HG03342 (cell line): ENCODE measurements around the gene LTC4S.
"Not testable (repeated sequence)": the region's sequence is repeated elsewhere in the genome, so short reads cannot be mapped to it uniquely, and the experiment has no call there.

Source experiments
- ATAC-seq: cut with Tn5 transposase; IDR thresholded peaks from one replicate; pipeline ENCODE4 v1.9.1; 2021; ENCODE audit warnings: mild to moderate bottlenecking, moderate library complexity; ENCODE audit not compliant: unreplicated experiment

Gene LTC4S

DNA sequence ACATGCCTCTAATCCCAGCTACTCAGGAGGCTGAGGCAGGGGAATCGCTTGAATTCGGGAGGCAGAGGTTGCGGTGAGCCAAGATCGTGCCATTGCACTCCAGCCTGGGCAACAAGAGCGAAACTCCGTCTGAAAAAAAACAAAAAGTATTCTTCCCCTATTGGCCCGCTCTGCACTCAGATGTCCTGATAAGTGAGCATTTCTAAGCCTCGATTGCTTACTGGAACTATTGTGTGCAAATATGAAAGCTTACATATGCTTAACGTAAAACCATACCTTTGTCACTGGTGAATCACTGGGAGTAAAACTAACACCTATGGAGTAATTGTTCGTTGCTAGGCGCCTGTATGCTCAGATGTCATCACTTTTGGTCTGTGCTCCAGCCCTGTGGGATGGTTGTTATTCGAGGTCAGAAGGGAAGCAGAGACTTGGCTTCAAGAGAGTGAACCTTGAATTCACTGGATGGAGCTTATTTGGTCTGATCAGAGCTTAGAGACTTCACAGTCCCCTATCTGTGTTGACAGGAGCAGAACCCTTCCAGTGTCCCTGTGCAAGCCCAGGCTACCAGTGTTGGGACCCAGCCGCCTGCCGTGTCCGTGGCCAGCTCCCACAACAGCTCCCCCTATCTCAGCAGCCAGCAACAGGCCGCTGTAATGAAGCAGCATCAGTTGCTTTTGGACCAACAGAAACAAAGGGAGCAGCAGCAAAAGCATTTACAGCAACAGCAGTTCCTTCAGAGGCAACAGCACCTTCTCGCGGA lies 25.3 kb upstream of the LTC4S start:
- no peak for ATAC-seq

DNA sequence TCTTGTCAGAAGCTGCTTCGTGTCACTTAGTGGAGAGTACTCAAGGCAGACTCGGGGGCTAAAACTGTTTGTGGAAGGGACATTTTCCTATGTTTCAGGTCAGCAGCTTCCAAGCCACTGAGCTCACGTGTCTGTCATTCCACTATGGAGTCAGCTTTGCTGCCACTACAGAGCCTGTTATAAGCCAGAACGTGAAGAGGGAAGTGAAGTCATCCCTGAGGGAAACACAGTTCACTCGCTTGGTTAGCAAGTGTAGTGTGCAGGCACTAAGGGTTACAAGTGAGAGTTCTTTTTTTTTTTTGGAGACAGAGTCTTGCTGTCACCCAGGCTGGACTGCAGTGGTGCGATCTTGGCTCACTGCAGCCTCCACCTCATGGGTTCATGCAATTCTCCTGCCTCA lies 24.5 kb upstream of the LTC4S start:
- ATAC-seq, result no peak

DNA sequence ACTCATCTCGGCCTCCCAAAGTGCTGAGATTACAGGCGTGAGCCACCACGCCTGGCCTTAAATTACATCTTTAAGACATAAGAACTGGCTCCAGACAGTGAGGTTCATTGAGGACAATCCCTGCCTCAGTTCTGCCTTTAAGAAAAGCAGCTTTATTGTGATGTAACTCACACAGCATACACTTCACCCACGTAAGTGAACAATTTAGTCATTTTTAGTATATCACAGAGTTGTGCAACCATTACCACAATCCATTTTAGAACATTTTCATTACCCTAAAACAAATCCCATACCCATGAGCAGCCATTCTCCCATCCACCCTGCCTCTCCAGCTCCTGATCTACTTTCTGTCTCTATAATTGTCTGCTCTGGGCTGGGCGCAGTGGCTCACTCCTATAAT lies 24.0 kb upstream of the LTC4S start:
- no peak for ATAC-seq

DNA sequence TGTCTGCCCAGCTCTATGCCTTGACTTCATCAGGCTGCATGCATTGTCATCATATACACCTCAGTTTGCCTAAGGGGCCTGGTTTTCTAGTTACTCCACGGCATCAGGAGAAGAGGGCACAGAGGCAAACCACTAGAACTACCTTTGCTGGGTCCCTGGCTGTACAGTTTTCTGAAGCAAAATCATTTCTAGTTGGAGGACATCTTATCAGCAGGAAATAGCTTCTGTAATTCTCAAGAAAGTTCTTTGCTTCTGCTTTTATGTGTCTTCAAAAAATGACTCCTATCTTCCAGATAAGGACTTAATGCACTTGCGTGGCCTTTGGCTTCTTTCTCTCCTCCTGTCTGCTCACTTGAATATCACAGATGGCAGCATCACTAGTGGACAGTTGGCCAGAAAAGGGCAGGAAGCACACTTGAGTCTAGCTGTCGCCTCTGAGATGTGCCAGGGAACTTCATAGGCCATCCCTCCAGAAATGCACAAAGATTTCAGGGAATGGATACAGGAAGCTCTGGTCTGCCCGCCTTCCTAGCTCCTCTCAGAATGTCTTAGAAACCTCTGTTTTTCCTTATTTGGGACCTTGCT lies 22.4 kb upstream of the LTC4S start:
- no peak for ATAC-seq

DNA sequence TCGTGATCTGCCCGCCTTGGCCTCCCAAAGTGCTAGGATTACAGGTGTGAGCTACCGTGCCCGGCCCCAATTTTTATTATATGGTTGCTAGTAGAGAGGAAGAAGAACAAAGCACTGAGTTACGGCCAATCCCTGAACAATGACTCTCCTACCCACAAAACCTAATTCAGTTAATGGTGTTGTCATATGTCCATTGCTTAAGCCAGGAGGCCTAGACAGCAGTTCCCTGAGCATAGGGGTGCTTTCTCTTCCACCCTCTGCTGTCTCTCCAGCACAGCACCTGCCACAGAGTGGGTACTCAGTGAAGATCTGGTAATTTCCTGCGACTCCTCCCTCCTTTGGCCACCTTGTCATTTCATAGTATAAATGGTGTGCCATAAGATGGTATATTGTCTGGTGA lies 21.4 kb upstream of the LTC4S start:
- ATAC-seq, result no peak

DNA sequence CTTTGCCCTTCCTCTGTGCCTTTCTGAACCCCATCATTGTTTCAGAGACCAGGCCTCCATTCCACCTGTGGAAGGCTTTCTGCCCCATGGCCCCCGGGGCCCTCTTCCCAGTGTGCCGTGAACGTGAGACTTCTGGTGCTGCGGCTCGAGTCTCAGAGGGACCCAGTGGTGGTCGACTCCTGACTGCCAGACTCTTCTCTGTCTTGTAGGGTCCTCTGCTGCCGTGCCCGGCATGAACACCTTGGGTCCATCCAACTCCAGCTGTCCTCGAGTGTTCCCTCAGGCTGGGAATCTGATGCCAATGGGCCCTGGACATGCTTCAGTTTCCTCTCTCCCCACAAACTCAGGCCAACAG lies 20.1 kb upstream of the LTC4S start:
- ATAC-seq, result no peak

DNA sequence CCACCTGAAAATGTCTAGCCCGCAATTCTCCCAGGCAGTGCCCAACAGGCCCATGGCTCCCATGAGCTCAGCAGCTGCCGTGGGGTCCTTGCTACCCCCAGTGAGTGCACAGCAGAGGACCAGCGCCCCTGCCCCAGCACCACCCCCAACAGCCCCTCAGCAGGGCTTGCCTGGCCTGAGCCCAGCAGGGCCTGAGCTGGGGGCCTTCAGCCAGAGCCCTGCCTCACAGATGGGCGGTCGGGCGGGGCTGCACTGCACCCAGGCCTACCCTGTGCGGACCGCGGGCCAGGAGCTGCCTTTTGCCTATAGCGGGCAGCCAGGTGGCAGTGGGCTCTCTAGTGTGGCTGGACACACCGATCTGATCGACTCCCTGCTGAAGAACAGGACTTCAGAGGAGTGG lies 19.3 kb upstream of the LTC4S start:
- ATAC-seq, result no peak

DNA sequence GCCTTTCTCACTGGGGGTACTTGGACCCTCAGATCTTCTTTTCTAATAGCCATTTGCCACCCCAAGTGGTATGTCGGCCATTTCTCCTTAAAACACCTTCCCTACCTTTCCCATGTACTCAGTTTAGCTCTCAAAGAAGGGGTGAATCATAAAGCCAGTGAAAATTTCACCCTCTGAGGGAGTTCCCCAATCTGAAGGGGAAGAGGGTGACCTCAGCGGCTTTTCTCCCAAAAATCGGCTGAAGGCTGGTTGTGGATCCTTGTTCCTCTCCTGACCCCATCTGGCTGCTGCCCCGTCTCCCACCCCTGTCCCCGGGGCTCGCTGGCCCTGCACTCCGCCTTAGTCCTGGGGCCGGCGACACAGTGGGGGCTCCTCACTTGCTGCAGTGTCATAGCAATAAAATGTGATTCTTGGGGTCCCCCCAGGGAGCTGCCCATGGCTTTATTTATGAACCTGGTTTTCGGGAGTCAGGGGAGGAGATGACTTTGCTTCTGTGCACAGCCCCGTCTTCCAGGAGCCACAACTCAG lies 17.3 kb upstream of the LTC4S start:
- no peak for ATAC-seq

DNA sequence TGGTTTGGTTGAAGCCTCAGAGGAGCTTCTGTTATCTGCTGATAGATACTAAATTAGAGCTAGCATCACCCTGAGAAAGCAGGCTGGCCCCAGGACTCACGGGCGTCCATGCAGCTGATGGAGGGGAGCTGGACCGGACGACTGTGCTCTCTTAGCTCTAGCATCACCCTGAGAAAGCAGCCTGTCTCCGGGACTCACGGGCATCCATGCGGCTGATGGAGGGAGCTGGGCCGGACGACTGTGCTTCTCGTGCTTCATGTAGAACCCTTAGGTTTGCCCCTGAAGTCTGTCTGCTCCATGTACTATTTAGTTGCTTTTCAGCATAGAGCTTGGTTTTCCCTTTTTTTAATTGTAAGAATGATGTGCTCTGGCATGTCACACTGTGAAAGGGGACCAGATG lies 16.3 kb upstream of the LTC4S start:
- no peak for ATAC-seq

DNA sequence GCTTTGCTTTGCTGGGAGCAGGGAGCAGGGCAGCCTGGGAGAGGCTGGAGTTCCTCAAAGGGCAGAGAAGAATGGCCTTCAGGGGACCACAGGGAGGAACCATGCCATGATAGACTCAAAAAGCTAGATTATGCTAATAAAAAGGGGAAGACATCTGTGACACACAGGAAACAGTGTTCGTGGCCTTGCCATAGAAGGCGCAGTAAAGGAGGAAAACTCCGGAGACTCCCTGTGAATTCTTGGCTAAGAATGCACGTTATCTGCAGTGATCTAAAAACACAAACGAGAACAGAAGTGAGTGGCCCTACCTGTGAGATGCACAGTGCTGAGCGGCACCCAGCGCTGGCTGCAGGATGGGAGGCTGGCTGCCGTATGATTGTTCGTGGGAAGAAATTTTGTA lies 15.9 kb upstream of the LTC4S start:
- ATAC-seq, result no peak

DNA sequence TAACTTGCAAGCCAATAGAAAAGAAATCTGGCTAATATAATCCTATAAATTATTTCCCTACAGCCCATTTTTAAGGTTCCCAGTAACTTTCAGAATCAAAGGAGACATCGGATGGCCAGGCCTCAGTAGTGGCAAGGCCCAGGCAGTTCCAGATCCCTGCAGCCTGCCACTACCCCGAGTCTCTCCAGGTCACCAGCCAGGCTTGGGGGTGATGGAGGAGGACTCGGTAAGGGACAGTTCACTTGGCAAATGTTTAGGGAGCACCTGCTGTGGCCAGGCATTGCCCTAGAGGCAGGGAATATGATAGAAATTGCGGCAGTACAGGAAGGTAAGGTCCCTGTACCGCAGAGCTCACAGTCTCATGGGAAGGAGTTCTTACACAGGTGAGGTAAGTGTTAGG lies 15.2 kb upstream of the LTC4S start:
- no peak for ATAC-seq

DNA sequence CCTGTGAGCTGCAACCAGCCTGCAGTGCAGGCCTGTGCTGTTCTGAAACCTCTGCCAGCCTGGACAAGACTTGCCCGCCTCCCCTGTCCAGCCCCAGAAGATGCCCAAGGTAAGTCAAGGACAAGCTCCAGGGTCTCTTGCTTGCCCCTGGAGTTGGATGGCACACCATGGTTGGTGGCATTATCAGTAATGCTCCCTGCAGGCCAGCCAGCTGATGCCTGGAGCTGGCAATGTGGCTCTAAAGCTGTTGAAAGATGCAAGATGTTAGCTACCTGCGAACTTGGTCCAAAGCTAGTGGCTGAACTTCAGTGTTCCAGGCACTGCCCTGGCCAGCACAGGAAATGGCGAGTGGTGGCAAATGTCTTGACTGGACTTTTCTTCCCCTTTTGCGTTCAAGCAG lies 14.0 kb upstream of the LTC4S start:
- ATAC-seq, result no peak

DNA sequence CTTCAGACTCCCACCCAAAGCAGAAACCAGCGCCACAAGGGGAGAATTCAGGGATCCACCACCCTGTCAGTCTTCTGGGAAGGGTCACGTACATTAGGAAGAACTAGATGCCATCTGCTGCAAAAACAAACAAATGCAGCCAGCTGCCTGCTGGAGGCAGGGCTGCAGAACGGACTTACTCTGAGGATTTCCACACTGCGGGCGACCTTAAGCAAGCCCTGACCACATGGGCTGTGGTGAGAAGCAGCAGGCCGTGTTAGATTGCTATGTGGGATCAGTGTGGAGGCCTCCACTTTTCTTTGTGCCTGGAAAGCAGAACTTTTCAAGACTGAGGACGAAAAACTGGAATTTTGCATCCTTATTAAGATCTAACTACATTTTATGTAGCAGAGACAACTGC lies 13.4 kb upstream of the LTC4S start:
- no peak for ATAC-seq

DNA sequence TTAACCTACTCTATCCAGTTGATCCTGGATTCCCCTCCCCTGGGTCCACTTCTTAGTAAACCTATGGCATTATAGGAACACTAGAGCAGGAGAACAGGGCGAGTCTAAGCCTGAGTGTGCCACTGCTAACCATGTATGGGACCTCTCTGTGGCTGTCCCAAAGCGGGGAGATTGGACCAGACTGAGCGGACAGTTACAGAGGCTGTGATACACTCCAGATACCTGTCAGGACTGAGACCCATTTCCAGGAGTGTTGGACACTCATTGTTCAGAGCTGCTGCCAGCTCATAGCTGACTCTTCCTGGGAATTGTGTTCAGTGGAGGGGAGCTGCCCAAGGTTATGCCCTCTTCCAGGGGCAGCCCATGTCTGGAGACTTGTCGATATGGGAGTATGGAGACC lies 11.9 kb upstream of the LTC4S start:
- ATAC-seq, result no peak

DNA sequence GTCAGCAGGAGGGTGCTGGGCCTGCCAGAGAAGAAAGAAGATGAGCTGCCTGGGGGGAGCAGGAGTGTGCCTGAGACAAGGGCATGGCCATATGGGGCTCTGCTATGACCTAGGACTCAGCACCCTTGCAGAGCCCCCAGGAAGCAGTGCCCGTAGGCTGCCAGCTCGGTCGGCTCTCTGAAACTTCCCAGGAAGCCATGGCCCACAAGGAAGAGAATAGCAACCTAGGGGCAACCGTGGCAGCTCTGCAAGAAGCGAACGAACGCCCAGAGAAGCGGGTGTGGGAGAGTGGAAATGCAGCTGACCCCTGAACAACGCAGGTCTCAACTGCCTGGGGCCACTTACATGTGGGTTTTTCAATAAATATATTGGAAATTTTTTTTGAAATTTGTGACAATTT lies 10.7 kb upstream of the LTC4S start:
- no peak for ATAC-seq

DNA sequence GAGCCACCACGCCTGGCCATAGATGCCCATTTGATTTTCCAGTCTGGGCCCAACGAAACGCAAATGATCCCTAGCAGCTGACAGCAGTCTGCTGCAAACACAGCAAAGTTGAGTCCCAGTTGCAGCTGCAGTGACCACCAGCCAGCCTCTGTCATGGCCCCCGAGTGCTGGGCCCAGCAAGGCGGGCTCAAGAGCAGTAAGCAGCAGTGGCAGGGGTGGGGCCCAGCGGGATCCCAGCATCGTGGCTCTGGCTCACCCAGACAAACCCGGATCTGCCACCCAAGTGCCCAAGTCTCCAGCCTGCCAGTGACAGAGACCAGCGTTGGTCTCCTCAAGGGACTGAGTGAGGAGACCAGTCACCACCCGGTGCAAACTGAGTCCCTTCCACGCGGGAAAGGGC lies 6.9 kb upstream of the LTC4S start:
- no peak for ATAC-seq

DNA sequence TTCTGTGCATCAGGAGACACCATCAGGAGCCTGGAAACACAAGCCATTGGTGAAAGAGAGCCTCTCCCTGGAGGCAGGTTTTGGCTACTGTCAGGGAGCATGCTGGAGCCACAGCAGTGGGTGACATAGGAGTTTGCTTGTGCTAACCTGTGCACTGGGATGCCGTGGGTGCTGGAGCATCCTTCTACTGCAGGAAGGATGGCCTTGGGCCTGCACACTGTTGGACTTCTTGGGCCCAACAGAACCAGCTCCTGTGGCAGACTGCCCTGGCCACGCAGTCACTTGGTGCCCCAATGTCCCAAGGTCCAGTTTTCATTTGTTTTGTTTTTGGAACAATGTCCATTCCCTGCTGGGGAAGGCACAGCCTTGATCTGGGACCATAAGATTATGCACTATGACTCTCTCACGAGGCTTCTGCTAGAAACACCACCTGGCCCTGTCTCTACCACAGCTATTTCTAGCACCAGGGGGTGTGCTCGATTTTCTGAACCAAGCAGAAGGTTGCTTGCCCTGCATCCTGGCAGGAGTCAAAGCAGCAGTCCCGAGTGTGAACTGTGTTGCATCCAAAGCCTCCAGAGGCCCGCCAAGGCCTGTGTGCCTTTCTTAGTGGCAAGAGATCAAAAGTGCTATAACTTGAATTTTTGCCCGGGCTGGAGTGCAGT lies 5.5 kb upstream of the LTC4S start:
- no peak for ATAC-seq

DNA sequence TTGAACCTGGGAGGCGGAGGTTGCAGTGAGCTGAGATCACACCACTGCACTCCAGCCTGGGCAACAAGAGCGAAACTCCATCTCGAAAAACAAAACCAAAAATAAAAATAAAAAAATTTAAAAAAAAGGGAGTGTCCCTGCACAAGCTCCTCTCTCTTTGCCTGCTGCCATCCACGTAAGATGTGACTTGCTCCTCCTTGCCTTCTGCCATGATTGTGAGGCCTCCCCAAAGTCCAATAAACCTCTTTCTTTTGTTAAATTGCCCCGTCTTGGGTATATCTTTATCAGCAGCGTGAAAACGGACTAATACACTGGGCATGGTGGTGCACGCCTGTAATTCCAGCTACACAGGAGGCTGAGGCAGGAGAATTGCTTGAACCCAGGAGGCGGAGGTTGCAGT lies 4.5 kb upstream of the LTC4S start:
- ATAC-seq, result not testable (repeated sequence)

DNA sequence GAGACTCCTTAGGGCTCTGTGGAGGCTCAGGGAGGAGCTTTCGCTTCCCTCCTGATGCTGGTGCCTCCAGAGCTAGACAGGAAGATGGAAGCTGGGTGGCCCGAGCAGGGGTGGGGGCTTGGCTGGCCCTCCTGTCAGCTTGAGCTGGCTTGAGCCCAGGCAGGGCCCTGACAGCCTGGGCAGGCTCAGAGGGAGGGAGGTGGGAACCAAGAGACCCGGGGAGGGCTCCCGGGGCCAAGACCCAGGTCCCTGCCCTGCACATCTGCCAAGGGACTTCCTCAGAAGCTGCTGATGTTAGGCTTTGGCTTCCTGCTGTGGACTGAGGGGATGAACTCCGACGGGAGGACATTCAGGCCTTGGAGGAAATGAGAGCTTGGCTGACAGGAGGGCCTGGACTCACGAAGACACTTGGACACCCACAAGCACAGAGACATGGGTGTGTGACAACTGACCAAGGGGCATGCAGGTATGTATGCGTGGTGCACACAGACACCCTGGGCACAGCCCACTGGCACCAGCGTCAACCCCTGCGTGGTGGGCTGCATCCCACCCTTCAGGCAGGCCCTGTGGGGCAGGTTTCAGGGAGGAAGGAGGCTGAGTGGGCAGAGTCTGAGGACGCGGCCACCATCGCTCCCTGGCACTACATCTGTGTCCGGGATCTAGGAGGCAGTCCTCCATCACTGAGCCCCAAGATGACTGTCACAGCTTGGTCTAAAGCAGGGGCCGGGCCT lies 1.7 kb upstream of the LTC4S start:
- no peak for ATAC-seq

DNA sequence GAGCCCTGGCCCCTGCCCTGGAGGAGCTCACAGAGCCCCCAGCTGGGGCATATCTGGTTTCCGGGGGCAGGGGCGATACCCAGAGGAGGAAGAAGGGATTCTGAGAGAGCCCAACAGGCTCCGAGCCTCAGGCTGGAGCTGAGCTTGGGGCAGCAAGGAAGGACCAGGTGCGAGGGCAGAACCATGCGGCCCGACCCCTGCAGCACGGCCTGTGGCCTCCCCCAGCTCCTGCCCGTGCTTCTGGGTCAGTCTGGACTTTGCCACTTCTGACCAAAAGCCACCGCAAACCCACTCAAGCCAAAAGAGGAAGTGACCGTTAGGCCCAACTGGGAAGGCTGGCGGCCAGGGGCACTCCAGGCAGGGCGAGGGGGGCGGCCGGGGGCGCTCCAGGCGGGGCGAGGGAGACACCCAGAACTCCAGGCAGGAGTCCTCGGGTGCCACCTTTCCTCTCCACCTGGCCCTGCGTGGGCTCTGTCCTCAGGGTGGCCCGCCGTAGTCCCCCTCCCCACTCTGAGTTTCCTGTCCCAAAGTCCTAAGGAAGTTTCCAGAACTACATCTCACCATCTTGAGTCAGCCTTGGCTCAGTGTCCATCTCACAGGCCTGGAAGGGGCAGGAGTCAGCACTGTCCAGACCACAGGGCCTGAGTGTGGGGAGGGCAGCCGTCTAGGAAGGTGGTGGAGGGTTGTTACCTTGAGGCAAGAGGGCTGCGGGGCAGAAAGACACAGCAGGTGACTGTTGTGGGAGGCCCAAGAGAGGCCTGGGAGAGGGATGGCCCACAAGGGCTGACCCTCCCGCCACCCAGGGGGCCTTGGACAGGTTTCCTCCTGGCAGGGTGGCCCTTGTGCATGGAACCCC lies 946 bp upstream of the LTC4S start:
- ATAC-seq, result no peak

DNA sequence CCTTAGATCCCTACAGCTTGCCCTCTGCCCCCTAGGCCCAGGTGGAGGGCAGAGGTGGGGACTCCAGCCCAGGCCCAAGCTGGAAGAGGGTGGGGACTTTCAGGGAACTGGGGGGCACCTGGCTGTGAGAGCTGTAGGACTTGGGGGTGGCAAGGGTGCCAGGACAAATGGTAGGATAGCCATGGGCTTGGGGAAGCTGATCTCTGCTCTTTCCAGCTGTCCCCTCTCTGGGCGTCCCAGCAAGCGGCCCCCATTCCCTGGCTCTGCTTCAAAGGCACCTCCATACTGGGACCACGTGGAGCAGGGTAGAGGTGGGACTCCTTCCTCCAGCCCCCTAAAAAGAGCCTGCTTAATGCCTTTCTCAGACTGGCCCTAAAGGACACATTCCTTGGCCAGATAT lies 385 bp downstream of the LTC4S start:
- no peak for ATAC-seq
